Neural cell (in vitro differentiated cells): ENCODE results near the gene BAG5. TPM values are rescaled to one million over a fixed set of nuclear protein-coding genes. Genes with fewer than 3 reads are reported as not detected.

ENCODE experiments used
- H2AFZ ChIP-seq: fragments of 200-600, 300-800 bp; sonication (generic), shearing (Covaris generic); 2 replicates; pipeline ENCODE4 v1.6.0; 2014; ENCODE audit warnings: low read depth, mild to moderate bottlenecking, antibody characterized with exemption, low read length, moderate library complexity
- H3F3A ChIP-seq: fragments of 200-600 bp; shearing (Covaris generic); 2 replicates; pipeline ENCODE4 v1.6.1; 2016; ENCODE audit warnings: mild to moderate bottlenecking, moderate library complexity, mixed read lengths, antibody characterized with exemption, low read length; ENCODE audit not compliant: insufficient read depth, poor library complexity, severe bottlenecking
- H3K27ac ChIP-seq: fragments of 200-600, 300-800 bp; sonication (generic), shearing (Covaris generic); 2 replicates; pipeline ENCODE4 v1.5.1; 2014; ENCODE audit warnings: mild to moderate bottlenecking, low read length, moderate library complexity
- H3K27me3 ChIP-seq: fragments of 300-800, 200-600 bp; sonication (generic), shearing (Covaris generic); 2 replicates; pipeline ENCODE4 v1.6.0; 2014; ENCODE audit warnings: mild to moderate bottlenecking, low read depth, low read length, moderate library complexity; ENCODE audit not compliant: insufficient read depth
- H3K36me3 ChIP-seq: fragments of 300-800, 200-600 bp; sonication (generic), shearing (Covaris generic); 2 replicates; pipeline ENCODE4 v1.5.1; 2014; ENCODE audit warnings: mild to moderate bottlenecking, antibody characterized with exemption, low read length, moderate library complexity; ENCODE audit not compliant: insufficient read depth
- H3K4me2 ChIP-seq: fragments of 300-800, 200-600 bp; sonication (generic), shearing (Covaris generic); 2 replicates; pipeline ENCODE4 v1.6.0; 2014; ENCODE audit warnings: mild to moderate bottlenecking, low read length
- H3K4me3 ChIP-seq: fragments of 300-800, 200-600 bp; sonication (generic), shearing (Covaris generic); 2 replicates; pipeline ENCODE4 v1.5.1; 2014; ENCODE audit warnings: mild to moderate bottlenecking, low read length, moderate library complexity
- H3K79me2 ChIP-seq: fragments of 200-600 bp; shearing (Covaris generic); replicated peaks from 2 replicates; pipeline ENCODE4 v1.6.0; 2014; ENCODE audit warnings: mild to moderate bottlenecking, low read length, moderate library complexity; ENCODE audit not compliant: insufficient read depth
- H3K9ac ChIP-seq: fragments of 300-800, 200-600 bp; sonication (generic), shearing (Covaris generic); 2 replicates; pipeline ENCODE4 v1.6.1; 2016; ENCODE audit warnings: mild to moderate bottlenecking, low read length, mixed read lengths
- H3K9me2 ChIP-seq: fragments of 200-600 bp; shearing (Covaris generic); 2 replicates; pipeline ENCODE4 v1.6.1; 2016; ENCODE audit warnings: mild to moderate bottlenecking, low read length, mixed read lengths; ENCODE audit not compliant: insufficient read depth
- H3K9me3 ChIP-seq: fragments of 200-600, 300-800 bp; sonication (generic), shearing (Covaris generic); 2 replicates; pipeline ENCODE4 v1.6.1; 2016; ENCODE audit warnings: mild to moderate bottlenecking, mixed run types, low read length, moderate library complexity, mixed read lengths
- H4K20me1 ChIP-seq: fragments of 200-600 bp; shearing (Covaris generic); 2 replicates; pipeline ENCODE4 v1.6.1; 2016; ENCODE audit warnings: mild to moderate bottlenecking, mixed run types; ENCODE audit not compliant: insufficient read depth
- EP300 ChIP-seq: fragments of 450-650 bp; conservative IDR thresholded peaks from 2 replicates; pipeline ENCODE4 v1.6.1; 2014; ENCODE audit warnings: antibody characterized with exemption, mild to moderate bottlenecking, moderate library complexity; ENCODE audit not compliant: poor library complexity, severe bottlenecking
- EZH2 ChIP-seq: fragments of 200-600, 300-800 bp; shearing (Covaris generic), sonication (generic); IDR thresholded peaks from 2 replicates; pipeline ENCODE4 v1.6.1; 2014; ENCODE audit warnings: antibody characterized with exemption, low read length, borderline replicate concordance, mild to moderate bottlenecking; ENCODE audit not compliant: insufficient read depth, poor library complexity, severe bottlenecking
- MXI1 ChIP-seq: fragments of 450-650 bp; conservative IDR thresholded peaks from 2 replicates; pipeline ENCODE4 v1.6.1; 2014; ENCODE audit warnings: antibody characterized with exemption, mild to moderate bottlenecking; ENCODE audit not compliant: poor library complexity, severe bottlenecking
- POLR2AphosphoS5 ChIP-seq: IDR thresholded peaks from 2 replicates; pipeline ENCODE4 v1.6.1; 2012
- RAD21 ChIP-seq: fragments of 450-650 bp; conservative IDR thresholded peaks from 2 replicates; pipeline ENCODE4 v1.6.1; 2014; ENCODE audit warnings: antibody characterized with exemption, mild to moderate bottlenecking, moderate library complexity
- SMC3 ChIP-seq: fragments of 450-650 bp; conservative IDR thresholded peaks from 2 replicates; pipeline ENCODE4 v1.6.1; 2014; ENCODE audit warnings: antibody characterized with exemption, mild to moderate bottlenecking, moderate library complexity; ENCODE audit not compliant: poor library complexity
- TAF1 ChIP-seq: IDR thresholded peaks from 2 replicates; pipeline ENCODE4 v1.6.1; 2012; ENCODE audit warnings: low read depth
- polyA plus RNA-seq: library from polyadenylated mRNA; depleted of rRNA; stranded (reverse); fragments of >200 nt; gene quantifications from 2 replicates; pipeline ENCODE4 v1.2.3, GENCODE V29; 2014
- TF ChIP-seq, protein P1 (sequence below): IDR thresholded peaks from 2 replicates; pipeline ENCODE4 v1.6.1; 2012; ENCODE audit warnings: borderline replicate concordance
- TF ChIP-seq, protein P2 (sequence below): fragments of 450-650 bp; IDR thresholded peaks from 2 replicates; pipeline ENCODE4 v1.5.1; 2014; ENCODE audit warnings: antibody characterized with exemption, mild to moderate bottlenecking, moderate library complexity; ENCODE audit not compliant: poor library complexity, severe bottlenecking

The BAG5 gene
- polyA plus RNA-seq, 1 donor from 2014 or later = 25.5 TPM

DNA sequence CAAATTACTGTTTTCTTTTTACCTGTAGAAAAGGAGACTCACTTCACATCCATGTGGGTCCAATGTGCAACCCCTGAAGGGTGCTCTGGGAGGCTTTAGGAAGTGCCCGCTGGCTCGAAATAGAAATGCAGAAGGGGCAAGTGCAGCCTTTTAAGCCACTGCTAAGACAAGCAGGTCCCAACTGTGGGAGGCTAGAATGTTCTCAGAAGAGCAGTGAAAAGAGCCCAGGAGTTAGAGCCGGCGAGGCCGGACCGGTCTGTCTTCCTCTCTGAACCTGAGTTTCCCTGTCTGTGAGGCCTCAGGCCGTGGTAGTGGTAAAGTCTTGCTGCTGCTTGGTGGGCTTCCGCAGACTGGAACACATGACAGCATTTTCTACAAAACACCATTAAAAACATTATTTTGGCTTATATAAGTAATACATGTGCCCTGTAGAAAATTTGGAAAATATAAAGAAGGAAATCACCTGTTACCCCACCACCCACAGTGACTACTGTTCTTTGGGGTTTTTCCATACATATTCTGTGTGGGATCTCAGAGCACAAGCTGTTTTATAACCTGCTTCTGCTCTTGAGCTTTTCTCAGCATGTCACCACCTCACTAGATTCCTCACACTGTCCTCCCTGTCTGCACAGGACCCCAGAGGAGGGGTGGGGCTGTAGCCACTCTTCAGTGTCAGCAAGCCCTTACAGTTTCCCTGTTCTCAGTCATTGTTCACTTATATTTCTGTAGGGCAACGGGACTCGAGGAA, 45.9 kb downstream of the BAG5 start:
- H4K20me1 ChIP-seq = peaks cover 19% of the 10 kb centered on the region
- H2AFZ ChIP-seq = no peak overlapping the region
- no peaks in the 10 kb centered on the region for H3K9me2 ChIP-seq
- H3K36me3 ChIP-seq = peaks cover 7% of the 10 kb centered on the region
- H3K9me3 ChIP-seq = no peaks in the 10 kb centered on the region
- H3K9ac ChIP-seq = no peak overlapping the region
- TF ChIP-seq EP300 (no peak), RAD21 (no peak), POLR2AphosphoS5 (no peak)
- H3K4me2 ChIP-seq = no peak overlapping the region
- H3K79me2 ChIP-seq = peaks cover 13% of the 10 kb centered on the region
- H3K27ac ChIP-seq = no peak overlapping the region
- H3K27me3 ChIP-seq = no peaks in the 10 kb centered on the region
- no peaks in the 10 kb centered on the region for H3F3A ChIP-seq
- no peak overlapping the region for H3K4me3 ChIP-seq

DNA sequence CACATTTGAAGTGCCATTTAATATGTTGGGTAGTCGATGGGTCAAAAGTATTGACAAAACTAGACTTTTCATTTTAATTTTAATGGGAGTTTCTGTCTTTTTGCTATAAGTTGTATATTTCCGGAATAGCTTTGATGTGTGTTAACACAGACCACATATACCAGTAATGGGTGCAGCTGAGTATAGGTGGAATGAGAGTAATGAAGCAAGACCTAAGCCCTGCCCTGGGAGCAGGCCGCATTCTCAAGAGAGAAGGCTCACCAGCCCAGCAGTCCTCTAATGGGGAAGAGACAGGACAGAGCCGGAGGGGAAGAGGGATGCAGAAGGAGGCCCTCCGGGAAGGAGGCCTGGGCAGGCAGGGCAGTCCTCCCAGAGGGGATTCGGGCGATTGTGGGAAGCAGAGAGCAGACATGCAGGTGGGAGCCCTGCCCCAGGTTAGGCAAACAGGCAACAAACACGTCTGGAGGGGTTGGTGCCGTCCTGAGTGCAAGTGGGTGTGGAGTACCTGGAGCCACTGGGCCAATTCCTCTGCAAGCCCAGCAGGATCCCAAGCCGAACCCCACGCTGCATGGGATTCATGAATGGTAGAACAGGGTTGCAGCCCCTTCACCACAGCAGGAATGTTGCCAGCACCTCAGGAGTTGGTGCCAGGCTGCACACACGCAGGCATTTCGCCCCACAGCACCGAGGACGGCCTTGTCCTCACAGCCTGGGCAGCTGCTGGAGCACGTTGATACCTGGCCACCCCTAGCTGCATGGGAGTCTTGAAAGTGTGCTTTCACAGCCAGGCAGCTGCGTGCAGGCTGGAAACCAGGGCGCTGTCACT, 47.6 kb downstream of the BAG5 start:
- Histone ChIP-seq H3K36me3 (peaks cover 4% of the 10 kb centered on the region), H3F3A (no peaks in the 10 kb centered on the region), H3K9me2 (no peaks in the 10 kb centered on the region), H3K4me2 (no peak overlapping the region), H3K4me3 (no peak overlapping the region), H3K79me2 (peaks cover 1% of the 10 kb centered on the region), H3K9ac (no peak overlapping the region), H2AFZ (no peak overlapping the region), H4K20me1 (peaks cover 9% of the 10 kb centered on the region), H3K27me3 (no peaks in the 10 kb centered on the region), H3K27ac (no peak overlapping the region), H3K9me3 (no peaks in the 10 kb centered on the region)
- TF ChIP-seq SMC3 (no peak), RAD21 (no peak), EP300 (no peak), POLR2AphosphoS5 (no peak), EZH2 (no peak), MXI1 (no peak), TAF1 (no peak)
- TF ChIP-seq, protein P1, sequence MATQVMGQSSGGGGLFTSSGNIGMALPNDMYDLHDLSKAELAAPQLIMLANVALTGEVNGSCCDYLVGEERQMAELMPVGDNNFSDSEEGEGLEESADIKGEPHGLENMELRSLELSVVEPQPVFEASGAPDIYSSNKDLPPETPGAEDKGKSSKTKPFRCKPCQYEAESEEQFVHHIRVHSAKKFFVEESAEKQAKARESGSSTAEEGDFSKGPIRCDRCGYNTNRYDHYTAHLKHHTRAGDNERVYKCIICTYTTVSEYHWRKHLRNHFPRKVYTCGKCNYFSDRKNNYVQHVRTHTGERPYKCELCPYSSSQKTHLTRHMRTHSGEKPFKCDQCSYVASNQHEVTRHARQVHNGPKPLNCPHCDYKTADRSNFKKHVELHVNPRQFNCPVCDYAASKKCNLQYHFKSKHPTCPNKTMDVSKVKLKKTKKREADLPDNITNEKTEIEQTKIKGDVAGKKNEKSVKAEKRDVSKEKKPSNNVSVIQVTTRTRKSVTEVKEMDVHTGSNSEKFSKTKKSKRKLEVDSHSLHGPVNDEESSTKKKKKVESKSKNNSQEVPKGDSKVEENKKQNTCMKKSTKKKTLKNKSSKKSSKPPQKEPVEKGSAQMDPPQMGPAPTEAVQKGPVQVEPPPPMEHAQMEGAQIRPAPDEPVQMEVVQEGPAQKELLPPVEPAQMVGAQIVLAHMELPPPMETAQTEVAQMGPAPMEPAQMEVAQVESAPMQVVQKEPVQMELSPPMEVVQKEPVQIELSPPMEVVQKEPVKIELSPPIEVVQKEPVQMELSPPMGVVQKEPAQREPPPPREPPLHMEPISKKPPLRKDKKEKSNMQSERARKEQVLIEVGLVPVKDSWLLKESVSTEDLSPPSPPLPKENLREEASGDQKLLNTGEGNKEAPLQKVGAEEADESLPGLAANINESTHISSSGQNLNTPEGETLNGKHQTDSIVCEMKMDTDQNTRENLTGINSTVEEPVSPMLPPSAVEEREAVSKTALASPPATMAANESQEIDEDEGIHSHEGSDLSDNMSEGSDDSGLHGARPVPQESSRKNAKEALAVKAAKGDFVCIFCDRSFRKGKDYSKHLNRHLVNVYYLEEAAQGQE = no peak
- TF ChIP-seq, protein P2, sequence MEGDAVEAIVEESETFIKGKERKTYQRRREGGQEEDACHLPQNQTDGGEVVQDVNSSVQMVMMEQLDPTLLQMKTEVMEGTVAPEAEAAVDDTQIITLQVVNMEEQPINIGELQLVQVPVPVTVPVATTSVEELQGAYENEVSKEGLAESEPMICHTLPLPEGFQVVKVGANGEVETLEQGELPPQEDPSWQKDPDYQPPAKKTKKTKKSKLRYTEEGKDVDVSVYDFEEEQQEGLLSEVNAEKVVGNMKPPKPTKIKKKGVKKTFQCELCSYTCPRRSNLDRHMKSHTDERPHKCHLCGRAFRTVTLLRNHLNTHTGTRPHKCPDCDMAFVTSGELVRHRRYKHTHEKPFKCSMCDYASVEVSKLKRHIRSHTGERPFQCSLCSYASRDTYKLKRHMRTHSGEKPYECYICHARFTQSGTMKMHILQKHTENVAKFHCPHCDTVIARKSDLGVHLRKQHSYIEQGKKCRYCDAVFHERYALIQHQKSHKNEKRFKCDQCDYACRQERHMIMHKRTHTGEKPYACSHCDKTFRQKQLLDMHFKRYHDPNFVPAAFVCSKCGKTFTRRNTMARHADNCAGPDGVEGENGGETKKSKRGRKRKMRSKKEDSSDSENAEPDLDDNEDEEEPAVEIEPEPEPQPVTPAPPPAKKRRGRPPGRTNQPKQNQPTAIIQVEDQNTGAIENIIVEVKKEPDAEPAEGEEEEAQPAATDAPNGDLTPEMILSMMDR = no peak
